ENCODE measurements around the gene EHHADH.

GRCh38 chr3:185195652-185196051, 58.2 kb downstream of the EHHADH start:
- no peak for TF ChIP-seq POLR2A (IDR thresholded peaks at IDR 0.05; ENCODE audit: low read depth, low read length)
- TF ChIP-seq POLR2AphosphoS5 (IDR thresholded peaks at IDR 0.05; ENCODE audit: low read depth, low read length): no peak

All from GM12892 (cell line).